ENCODE results near the gene ADGRG3.
A peak's percentile ranks its signal among the peaks of the same experiment; 100 is the strongest.

The ADGRG3 gene

DNA sequence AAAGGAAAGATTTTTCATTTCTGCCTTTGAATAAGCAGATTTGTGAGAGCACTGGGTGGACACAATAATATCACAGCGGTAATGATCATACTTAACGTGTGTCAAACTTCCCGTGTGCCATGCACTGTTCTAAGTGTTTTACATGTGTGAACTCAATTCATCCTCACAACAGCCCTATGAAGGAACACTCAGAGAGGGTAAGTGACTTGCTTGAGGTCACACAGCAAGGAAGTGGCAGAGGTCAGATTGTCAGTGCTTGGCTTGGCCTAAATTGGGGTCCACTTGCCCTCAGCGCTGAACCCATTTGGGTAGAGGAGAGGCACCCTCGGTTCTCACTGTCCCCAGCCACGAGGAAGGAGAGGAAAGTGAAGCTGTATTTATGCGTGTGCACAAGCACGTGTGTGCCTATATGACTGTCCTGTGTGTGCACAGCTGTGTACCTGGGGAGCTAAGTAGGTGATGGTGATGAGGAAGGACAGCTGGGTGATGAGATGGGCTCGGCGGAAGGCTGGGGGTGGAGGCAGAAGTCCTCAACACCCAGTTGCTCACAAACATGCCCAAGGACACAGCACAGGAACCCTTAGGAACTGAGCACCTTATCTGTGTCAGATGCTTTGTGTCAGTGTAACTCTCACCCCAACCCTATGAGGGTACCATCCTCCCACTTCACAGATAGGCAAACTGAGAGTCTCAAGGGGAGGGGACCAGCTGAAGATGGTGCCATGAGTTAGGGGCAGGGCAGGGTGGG lies 9.8 kb upstream of the ADGRG3 start:
- DNase-seq (ENCODE audit: low spot score) = no peak
- TF ChIP-seq, protein P1, sequence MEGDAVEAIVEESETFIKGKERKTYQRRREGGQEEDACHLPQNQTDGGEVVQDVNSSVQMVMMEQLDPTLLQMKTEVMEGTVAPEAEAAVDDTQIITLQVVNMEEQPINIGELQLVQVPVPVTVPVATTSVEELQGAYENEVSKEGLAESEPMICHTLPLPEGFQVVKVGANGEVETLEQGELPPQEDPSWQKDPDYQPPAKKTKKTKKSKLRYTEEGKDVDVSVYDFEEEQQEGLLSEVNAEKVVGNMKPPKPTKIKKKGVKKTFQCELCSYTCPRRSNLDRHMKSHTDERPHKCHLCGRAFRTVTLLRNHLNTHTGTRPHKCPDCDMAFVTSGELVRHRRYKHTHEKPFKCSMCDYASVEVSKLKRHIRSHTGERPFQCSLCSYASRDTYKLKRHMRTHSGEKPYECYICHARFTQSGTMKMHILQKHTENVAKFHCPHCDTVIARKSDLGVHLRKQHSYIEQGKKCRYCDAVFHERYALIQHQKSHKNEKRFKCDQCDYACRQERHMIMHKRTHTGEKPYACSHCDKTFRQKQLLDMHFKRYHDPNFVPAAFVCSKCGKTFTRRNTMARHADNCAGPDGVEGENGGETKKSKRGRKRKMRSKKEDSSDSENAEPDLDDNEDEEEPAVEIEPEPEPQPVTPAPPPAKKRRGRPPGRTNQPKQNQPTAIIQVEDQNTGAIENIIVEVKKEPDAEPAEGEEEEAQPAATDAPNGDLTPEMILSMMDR (IDR thresholded peaks at IDR 0.05; ENCODE audit: extremely low read depth, insufficient read depth, missing control alignments) = no peak
- in situ Hi-C loops (cut with MboI; ENCODE audit: low pct_unique_long_range_greater_than_20kb, low sequenced_read_pairs, unreplicated experiment) = no loop called here

DNA sequence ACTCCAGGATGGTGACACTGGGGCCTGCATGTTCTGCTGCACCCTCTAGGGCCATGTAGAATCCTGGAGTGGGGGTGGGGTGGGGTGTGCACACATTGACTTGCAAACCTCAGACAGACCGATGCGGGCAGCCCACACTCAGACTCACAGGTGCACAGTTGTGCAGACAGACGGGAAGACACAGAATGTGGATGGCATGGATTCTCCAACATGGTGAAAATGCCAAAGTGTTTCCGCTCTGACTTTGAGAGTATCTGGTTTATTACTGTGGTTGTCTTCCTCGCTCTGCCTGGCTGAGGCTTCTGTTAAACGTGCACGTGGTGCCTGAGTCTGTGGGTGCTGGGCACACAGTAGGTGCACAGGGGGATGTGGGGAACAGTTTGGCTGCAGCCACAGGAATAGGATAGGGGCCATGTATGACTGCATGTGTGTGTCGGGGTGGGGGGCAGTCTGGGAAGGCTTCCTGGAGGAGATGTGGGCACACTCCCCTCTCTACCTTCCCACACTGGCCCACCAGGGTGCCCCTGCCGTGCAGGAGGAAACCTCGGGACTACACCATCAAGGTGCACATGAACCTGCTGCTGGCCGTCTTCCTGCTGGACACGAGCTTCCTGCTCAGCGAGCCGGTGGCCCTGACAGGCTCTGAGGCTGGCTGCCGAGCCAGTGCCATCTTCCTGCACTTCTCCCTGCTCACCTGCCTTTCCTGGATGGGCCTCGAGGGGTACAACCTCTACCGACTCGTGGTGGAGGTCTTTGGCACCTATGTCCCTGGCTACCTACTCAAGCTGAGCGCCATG lies 9.0 kb upstream of the ADGRG3 start:
- in situ Hi-C loops (cut with MboI; ENCODE audit: low pct_unique_long_range_greater_than_20kb, low sequenced_read_pairs, unreplicated experiment) = no loop called here
- TF ChIP-seq, protein P1 (IDR thresholded peaks at IDR 0.05; ENCODE audit: extremely low read depth, insufficient read depth, missing control alignments) = no peak
- DNase-seq (ENCODE audit: low spot score) = no peak

DNA sequence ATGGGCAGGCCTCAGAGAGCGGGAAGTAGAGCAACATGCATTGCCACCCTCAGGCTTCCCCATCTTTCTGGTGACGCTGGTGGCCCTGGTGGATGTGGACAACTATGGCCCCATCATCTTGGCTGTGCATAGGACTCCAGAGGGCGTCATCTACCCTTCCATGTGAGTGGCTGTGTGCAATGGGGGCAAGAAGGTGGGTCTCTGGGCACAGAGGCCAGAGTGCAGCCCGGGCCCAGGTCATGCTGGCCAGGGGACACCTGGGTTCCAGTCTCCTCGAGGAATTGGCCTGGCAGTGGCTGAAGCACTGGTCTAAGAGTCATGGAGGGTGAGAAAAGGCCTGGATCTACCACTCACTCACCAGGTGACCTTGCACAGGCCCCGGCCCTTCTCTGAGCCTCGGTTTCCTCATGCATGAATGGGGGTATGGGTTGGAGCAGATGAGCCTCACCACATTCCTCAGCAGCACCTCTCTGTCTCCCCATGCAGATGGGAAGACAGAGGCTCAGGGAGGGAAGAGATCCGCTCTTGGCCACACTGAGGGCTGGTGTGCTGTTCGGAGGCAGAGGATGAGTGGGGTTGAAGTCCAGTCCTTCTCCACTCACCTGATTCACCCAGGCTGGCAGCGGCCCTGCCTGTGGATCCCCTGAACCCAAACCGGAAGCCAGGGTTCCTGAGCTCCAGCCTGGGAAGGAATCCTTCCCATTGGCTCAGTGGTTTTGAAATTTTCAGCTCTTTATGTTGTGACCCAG lies 7.2 kb upstream of the ADGRG3 start:
- no peak for DNase-seq (ENCODE audit: low spot score)
- TF ChIP-seq, protein P1 (IDR thresholded peaks at IDR 0.05; ENCODE audit: extremely low read depth, insufficient read depth, missing control alignments) = peak; percentile 24
- in situ Hi-C loops (cut with MboI; ENCODE audit: low pct_unique_long_range_greater_than_20kb, low sequenced_read_pairs, unreplicated experiment) = no loop called here

GRCh38 chr16:57661510-57661909 lies 6.6 kb upstream of the ADGRG3 start:
- in situ Hi-C loops (cut with MboI; ENCODE audit: low pct_unique_long_range_greater_than_20kb, low sequenced_read_pairs, unreplicated experiment) = no loop called here
- TF ChIP-seq, protein P1 (IDR thresholded peaks at IDR 0.05; ENCODE audit: extremely low read depth, insufficient read depth, missing control alignments) = no peak

DNA sequence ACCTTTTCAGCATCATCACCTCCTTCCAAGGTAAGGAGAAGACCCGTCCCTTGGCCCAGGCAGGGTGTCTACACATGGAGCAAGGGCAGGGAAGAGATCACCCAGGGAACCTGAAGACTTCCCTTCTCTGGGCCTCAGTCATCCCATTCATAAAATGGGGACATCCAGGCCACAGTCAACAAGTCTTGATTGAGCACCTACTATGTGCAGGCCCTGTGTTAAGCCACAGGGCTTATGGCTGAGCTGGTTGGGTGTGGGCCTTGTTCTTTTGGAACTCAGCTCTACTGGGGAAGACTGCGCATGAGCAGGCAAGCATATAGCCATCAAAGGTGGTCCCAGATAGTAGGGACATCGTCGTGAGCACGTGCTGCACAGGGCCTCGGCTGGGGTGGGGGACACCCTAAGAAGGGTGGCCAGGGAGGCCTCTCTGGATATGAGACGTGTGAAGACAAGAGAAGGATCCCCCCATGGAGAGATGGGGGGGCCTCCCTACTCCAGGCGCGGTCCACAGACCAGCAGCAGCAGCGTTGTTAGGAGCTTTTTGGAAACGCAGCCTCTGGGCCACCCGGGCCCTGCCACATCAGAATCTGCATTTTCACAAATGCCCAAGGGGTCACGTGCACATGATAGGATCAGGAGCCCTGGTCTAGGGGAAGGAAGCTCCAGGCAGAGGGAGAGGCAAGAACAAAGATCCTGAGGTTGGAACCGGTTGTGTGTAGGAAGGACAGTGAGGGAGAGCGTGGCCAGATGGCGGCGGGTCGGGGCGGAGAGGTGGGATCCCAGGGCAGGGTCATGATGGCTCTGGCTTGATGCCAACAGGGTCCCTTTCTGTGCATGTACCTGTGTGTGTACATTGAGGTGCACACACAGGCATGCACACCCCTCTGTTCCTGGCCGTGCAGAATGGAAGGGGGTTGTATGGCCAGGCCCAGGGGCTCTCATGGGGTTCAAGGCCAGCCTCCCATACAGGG lies 5.9 kb upstream of the ADGRG3 start:
- TF ChIP-seq, protein P1 (IDR thresholded peaks at IDR 0.05; ENCODE audit: extremely low read depth, insufficient read depth, missing control alignments) = no peak
- DNase-seq (ENCODE audit: low spot score) = no peak
- in situ Hi-C loops (cut with MboI; ENCODE audit: low pct_unique_long_range_greater_than_20kb, low sequenced_read_pairs, unreplicated experiment) = no loop called here

More at GRCh38 chr16:57661510-57661909, 6.6 kb upstream of the ADGRG3 start:
- DNase-seq (ENCODE audit: low spot score) = no peak
